B cell (primary cell): ENCODE results near the gene ANK3.

Source experiments
- CTCF ChIP-seq: fragments of 200-600 bp; IDR thresholded peaks from one replicate; pipeline ENCODE4 v1.8.0; 2022; ENCODE audit warnings: antibody characterized with exemption, mild to moderate bottlenecking
- EZH2 ChIP-seq: IDR thresholded peaks from 2 replicates; pipeline ENCODE4 v1.6.1; 2012; ENCODE audit warnings: borderline replicate concordance, low read depth, mild to moderate bottlenecking, moderate library complexity, low read length; ENCODE audit not compliant: insufficient read depth, poor library complexity, severe bottlenecking

GRCh38 chr10:60409202-60409601 is 19.5 kb upstream of the ANK3 start:
- TF ChIP-seq EZH2 (no peak), CTCF (no peak)
